Ecto neural progenitor cell (in vitro differentiated cells): Measurements from ENCODE around the gene DLG5.

Experiments used
- DNase-seq: peaks from one replicate; pipeline ENCODE4 v3.0.0-alpha.2; 2018; ENCODE audit warnings: low spot score

The DLG5 gene

GRCh38 chr10:77892021-77892739, 34.4 kb downstream of the DLG5 start:
- DNase-seq = no peak

- no peak for DNase-seq
Measured at GRCh38 chr10:77890097-77890496, 36.5 kb downstream of the DLG5 start.

- DNase-seq = peak; percentile 75
Measured at GRCh38 chr10:77889277-77889903, 37.2 kb downstream of the DLG5 start.

GRCh38 chr10:77888356-77888703, 38.2 kb downstream of the DLG5 start:
- DNase-seq = no peak

GRCh38 chr10:77887631-77888355, 38.8 kb downstream of the DLG5 start:
- no peak for DNase-seq

- DNase-seq = no peak
Measured at GRCh38 chr10:77886795-77887355, 39.7 kb downstream of the DLG5 start.

GRCh38 chr10:77884181-77884580, 42.4 kb downstream of the DLG5 start:
- DNase-seq = no peak

- no peak for DNase-seq
Measured at GRCh38 chr10:77881636-77882035, 44.9 kb downstream of the DLG5 start.

GRCh38 chr10:77881222-77881621, 45.3 kb downstream of the DLG5 start:
- DNase-seq = no peak

- no peak for DNase-seq
Measured at GRCh38 chr10:77879710-77880109, 46.8 kb downstream of the DLG5 start.

- DNase-seq = no peak
Measured at GRCh38 chr10:77879065-77879464, 47.5 kb downstream of the DLG5 start.

- no peak for DNase-seq
Measured at GRCh38 chr10:77877441-77878344, 48.9 kb downstream of the DLG5 start.

GRCh38 chr10:77875730-77876129, 50.8 kb downstream of the DLG5 start:
- no peak for DNase-seq

GRCh38 chr10:77874872-77875271, 51.7 kb downstream of the DLG5 start:
- DNase-seq = no peak

- DNase-seq = no peak
Measured at GRCh38 chr10:77873536-77874380, 52.8 kb downstream of the DLG5 start.

GRCh38 chr10:77872947-77873535, 53.5 kb downstream of the DLG5 start:
- no peak for DNase-seq

GRCh38 chr10:77872151-77872946, 54.2 kb downstream of the DLG5 start:
- DNase-seq = no peak

- no peak for DNase-seq
Measured at GRCh38 chr10:77869626-77870420, 56.7 kb downstream of the DLG5 start.

- no peak for DNase-seq
Measured at GRCh38 chr10:77868523-77868922, 58.0 kb downstream of the DLG5 start.
